Measurements from ENCODE around the gene C2orf68. TPM values are rescaled to one million over a fixed set of nuclear protein-coding genes. Genes with fewer than 3 reads are reported as not detected.
A peak's percentile ranks its signal among the peaks of the same experiment; 100 is the strongest.

The C2orf68 gene
- total RNA-seq, 2 experiments from 2014 or later, result 29.3 to 31.0 TPM

- peak; percentile 50 for DNase-seq
- peaks cover 40% of the 10 kb centered on the region for H3K4me1 Mint-ChIP-seq (ENCODE audit: low read depth)
These were observed 26.7 kb downstream of the C2orf68 start for GRCh38 chr2:85584857-85585780.

GRCh38 chr2:85584354-85584856 lies 27.5 kb downstream of the C2orf68 start, which contains the start of gene VAMP5:
VAMP5 (plus strand) TSS chr2:85584431; CDS start chr2:85584491, 60 bp downstream.
- intact Hi-C loops (cut with micrococcal nuclease), result loop anchor here (1.0 to 2.0 kb wide), 3 partner anchors 10 to 46 kb away; partner anchors contain the start of genes C2orf68 and MAT2A
- CTCF ChIA-PET, result interaction anchor here (1.2 to 1.3 kb wide), 2 partner anchors 53 to 165 kb away, joined by 3 read pairs; no protein-coding TSS in a partner anchor
- Mint-ChIP-seq H3K27me3 (ENCODE audit: low read depth) (no peaks in the 10 kb centered on the region), H3K4me3 (peak within 1 kb of the TSS; percentile 79), H3K4me1 (ENCODE audit: low read depth) (peaks cover 47% of the 10 kb centered on the region), H3K27ac (peak within 1 kb of the TSS; percentile 84), H3K9me3 (no peaks in the 10 kb centered on the region), H3K36me3 (ENCODE audit: low read depth) (peaks cover 7% of the 10 kb centered on the region)
- DNase-seq, result no peak

More at GRCh38 chr2:85584857-85585780, 26.7 kb downstream of the C2orf68 start:
- Mint-ChIP-seq H3K9me3 (no peaks in the 10 kb centered on the region), H3K36me3 (ENCODE audit: low read depth) (peaks cover 7% of the 10 kb centered on the region), H3K27ac (peak overlapping the region; percentile 83), H3K27me3 (ENCODE audit: low read depth) (no peaks in the 10 kb centered on the region), H3K4me3 (peak overlapping the region; percentile 79)
- CTCF ChIA-PET, result interaction anchor here (1.3 to 1.4 kb wide), 2 partner anchors 17 to 33 kb away, joined by 3 to 4 read pairs; partner anchors contain the start of gene TMEM150A
- intact Hi-C loops (cut with micrococcal nuclease), result loop anchor here (1.0 to 2.0 kb wide), 5 partner anchors 8 to 46 kb away; partner anchors contain the start of genes C2orf68, MAT2A, TMEM150A and VAMP8

GRCh38 chr2:85583667-85584353 lies 28.1 kb downstream of the C2orf68 start:
- H3K27me3 Mint-ChIP-seq (ENCODE audit: low read depth), result no peaks in the 10 kb centered on the region
- H3K36me3 Mint-ChIP-seq (ENCODE audit: low read depth), result peaks cover 9% of the 10 kb centered on the region
- CTCF ChIA-PET, result interaction anchor here (1.2 to 1.3 kb wide), 2 partner anchors 53 to 164 kb away, joined by 3 read pairs; no protein-coding TSS in a partner anchor
- peak overlapping the region; percentile 71 for H3K4me3 Mint-ChIP-seq
- DNase-seq, result peak; percentile 62
- intact Hi-C loops (cut with micrococcal nuclease), result loop anchor here (1.0 to 2.0 kb wide), 4 partner anchors 10 to 45 kb away; partner anchors contain the start of genes C2orf68, GGCX and MAT2A
- H3K27ac Mint-ChIP-seq, result peak overlapping the region; percentile 84
- no peaks in the 10 kb centered on the region for H3K9me3 Mint-ChIP-seq
- H3K4me1 Mint-ChIP-seq (ENCODE audit: low read depth), result peaks cover 53% of the 10 kb centered on the region

GRCh38 chr2:85582492-85582891 lies 29.4 kb downstream of the C2orf68 start:
- DNase-seq, result no peak
- H3K36me3 Mint-ChIP-seq (ENCODE audit: low read depth), result peaks cover 10% of the 10 kb centered on the region
- no peaks in the 10 kb centered on the region for H3K9me3 Mint-ChIP-seq
- peaks cover 51% of the 10 kb centered on the region for H3K4me1 Mint-ChIP-seq (ENCODE audit: low read depth)
- H3K27ac Mint-ChIP-seq, result no peak overlapping the region
- CTCF ChIA-PET, result no interaction called here
- H3K27me3 Mint-ChIP-seq (ENCODE audit: low read depth), result no peaks in the 10 kb centered on the region
- H3K4me3 Mint-ChIP-seq, result no peak overlapping the region
- intact Hi-C loops (cut with micrococcal nuclease), result no loop called here

GRCh38 chr2:85580206-85580605 lies 31.7 kb downstream of the C2orf68 start:
- intact Hi-C loops (cut with micrococcal nuclease), result no loop called here
- Mint-ChIP-seq H3K36me3 (ENCODE audit: low read depth) (peaks cover 10% of the 10 kb centered on the region), H3K9me3 (no peaks in the 10 kb centered on the region), H3K4me1 (ENCODE audit: low read depth) (peaks cover 43% of the 10 kb centered on the region), H3K27me3 (ENCODE audit: low read depth) (no peaks in the 10 kb centered on the region), H3K27ac (no peak overlapping the region), H3K4me3 (no peak overlapping the region)
- CTCF ChIA-PET, result interaction anchor here (1.5 kb wide), 1 partner anchor 57 kb away, joined by 6 read pairs; no protein-coding TSS in a partner anchor
- DNase-seq, result no peak

- intact Hi-C loops (cut with micrococcal nuclease), result no loop called here
- CTCF ChIA-PET, result interaction anchor here (0.6 to 1.9 kb wide), 3 partner anchors 28 to 192 kb away, joined by 5 to 8 read pairs (median 6); no protein-coding TSS in a partner anchor
- H3K4me1 Mint-ChIP-seq (ENCODE audit: low read depth), result peaks cover 38% of the 10 kb centered on the region
These were observed 32.5 kb downstream of the C2orf68 start for GRCh38 chr2:85579266-85579935.

GRCh38 chr2:85578243-85579180 lies 33.4 kb downstream of the C2orf68 start:
- no peaks in the 10 kb centered on the region for H3K9me3 Mint-ChIP-seq
- H3K27me3 Mint-ChIP-seq (ENCODE audit: low read depth), result no peaks in the 10 kb centered on the region
- H3K36me3 Mint-ChIP-seq (ENCODE audit: low read depth), result peaks cover 9% of the 10 kb centered on the region
- peaks cover 33% of the 10 kb centered on the region for H3K4me1 Mint-ChIP-seq (ENCODE audit: low read depth)
- intact Hi-C loops (cut with micrococcal nuclease), result loop anchor here (1.0 kb wide), 1 partner anchor 17 kb away; the partner anchor contains the start of gene GGCX
- peak overlapping the region; percentile 87 for H3K27ac Mint-ChIP-seq
- peak; percentile 51 for DNase-seq
- peak overlapping the region; percentile 90 for H3K4me3 Mint-ChIP-seq
- CTCF ChIA-PET, result interaction anchor here (0.6 to 1.9 kb wide), 4 partner anchors 17 to 191 kb away, joined by 5 to 8 read pairs (median 6); partner anchors contain the start of gene RNF181

More at GRCh38 chr2:85579266-85579935, 32.5 kb downstream of the C2orf68 start:
- peak overlapping the region; percentile 90 for H3K4me3 Mint-ChIP-seq
- DNase-seq, result no peak
- H3K36me3 Mint-ChIP-seq (ENCODE audit: low read depth), result peaks cover 10% of the 10 kb centered on the region
- H3K27ac Mint-ChIP-seq, result peak overlapping the region; percentile 87
- H3K9me3 Mint-ChIP-seq, result no peaks in the 10 kb centered on the region
- H3K27me3 Mint-ChIP-seq (ENCODE audit: low read depth), result no peaks in the 10 kb centered on the region

GRCh38 chr2:85577386-85578242 lies 34.3 kb downstream of the C2orf68 start, which contains the start of gene VAMP8:
VAMP8 (plus strand) TSS chr2:85577586; CDS start chr2:85577647, 61 bp downstream.
- peak within 1 kb of the TSS; percentile 90 for H3K4me3 Mint-ChIP-seq
- CTCF ChIA-PET, result interaction anchor here (0.6 to 1.9 kb wide), 3 partner anchors 18 to 53 kb away, joined by 5 to 8 read pairs (median 8); partner anchors contain the start of gene RNF181
- peak within 1 kb of the TSS; percentile 87 for H3K27ac Mint-ChIP-seq
- peaks cover 28% of the 10 kb centered on the region for H3K4me1 Mint-ChIP-seq (ENCODE audit: low read depth)
- peaks cover 7% of the 10 kb centered on the region for H3K36me3 Mint-ChIP-seq (ENCODE audit: low read depth)
- DNase-seq, result peak; percentile 80
- no peaks in the 10 kb centered on the region for H3K27me3 Mint-ChIP-seq (ENCODE audit: low read depth)
- intact Hi-C loops (cut with micrococcal nuclease), result loop anchor here (1.0 kb wide), 2 partner anchors 8 to 16 kb away; partner anchors contain the start of gene GGCX
- no peaks in the 10 kb centered on the region for H3K9me3 Mint-ChIP-seq

- Mint-ChIP-seq H3K27me3 (ENCODE audit: low read depth) (no peaks in the 10 kb centered on the region), H3K27ac (peak overlapping the region; percentile 87), H3K4me1 (ENCODE audit: low read depth) (peaks cover 28% of the 10 kb centered on the region), H3K36me3 (ENCODE audit: low read depth) (peaks cover 7% of the 10 kb centered on the region), H3K9me3 (no peaks in the 10 kb centered on the region), H3K4me3 (peak overlapping the region; percentile 90)
- intact Hi-C loops (cut with micrococcal nuclease), result loop anchor here (1.0 kb wide), 1 partner anchor 8 kb away; no protein-coding TSS in a partner anchor
- no peak for DNase-seq
- CTCF ChIA-PET, result interaction anchor here (0.6 to 0.9 kb wide), 2 partner anchors 54 to 60 kb away, joined by 6 to 8 read pairs; no protein-coding TSS in a partner anchor
These were observed 34.8 kb downstream of the C2orf68 start for GRCh38 chr2:85577063-85577385.

Measured in activated naive CD4-positive, alpha-beta T cell treated with anti-CD3 and anti-CD28 coated beads for 36 hours (primary cell).